NK-92 (cell line): Measurements from ENCODE around the gene ZNF775.

Experiments used
- DNase-seq: peaks from one replicate; lab custom pipeline; 2025; ENCODE audit not compliant: unreplicated experiment; lab: John Stamatoyannopoulos, UW

ZNF775 gene

GRCh38 chr7:150368884-150369747 is 10.0 kb upstream of the ZNF775 start:
- DNase-seq: no peak

GRCh38 chr7:150369748-150370501 is 9.2 kb upstream of the ZNF775 start:
- no peak for DNase-seq

- DNase-seq: no peak
These were observed 8.5 kb upstream of the ZNF775 start for GRCh38 chr7:150370612-150371071.

GRCh38 chr7:150371131-150371995 is 7.8 kb upstream of the ZNF775 start:
- no peak for DNase-seq

- no peak for DNase-seq
These were observed 7.2 kb upstream of the ZNF775 start for GRCh38 chr7:150371996-150372270.

- no peak for DNase-seq
These were observed 6.7 kb upstream of the ZNF775 start for GRCh38 chr7:150372271-150373048.

- DNase-seq: no peak
These were observed 5.9 kb upstream of the ZNF775 start for GRCh38 chr7:150373049-150373801.

- no peak for DNase-seq
These were observed 5.1 kb upstream of the ZNF775 start for GRCh38 chr7:150374026-150374425.

- no peak for DNase-seq
These were observed 4.7 kb upstream of the ZNF775 start for GRCh38 chr7:150374472-150374871.

- DNase-seq: no peak
These were observed 3.2 kb upstream of the ZNF775 start for GRCh38 chr7:150375662-150376521.

GRCh38 chr7:150376560-150376959 is 2.6 kb upstream of the ZNF775 start:
- DNase-seq: no peak

- no peak for DNase-seq
These were observed 1.9 kb upstream of the ZNF775 start for GRCh38 chr7:150377196-150377595.

GRCh38 chr7:150377635-150378034 is 1.5 kb upstream of the ZNF775 start:
- no peak for DNase-seq

GRCh38 chr7:150378115-150378852 is 846 bp upstream of the ZNF775 start:
- DNase-seq: no peak

- no peak for DNase-seq
These were observed 580 bp downstream of the ZNF775 start for GRCh38 chr7:150379441-150380379.

- no peak for DNase-seq
These were observed 1.3 kb downstream of the ZNF775 start for GRCh38 chr7:150380463-150380862.

GRCh38 chr7:150381096-150381495 is 2.0 kb downstream of the ZNF775 start:
- DNase-seq: no peak
